SK-MEL-5 (cell line): ENCODE results near the gene NCBP2L. TPM values are rescaled to one million over a fixed set of nuclear protein-coding genes. Genes with fewer than 3 reads are reported as not detected.

ENCODE experiments used
- DNase-seq: peaks from one replicate; pipeline ENCODE4 v3.0.0-alpha.2; 2016; ENCODE audit warnings: low read depth, low spot score
- in situ Hi-C: cut with HindIII; loops from 2 replicates; pipeline ENCODE4 v1.10.0; 2016; ENCODE audit warnings: low sequenced_read_pairs, high pct_unique_total_duplicates, low pct_unique_long_range_greater_than_20kb
- total RNA-seq: library from RNA; depleted of rRNA; stranded (reverse); fragments of >200 nt; shearing (Covaris generic); gene quantifications from 2 replicates; pipeline ENCODE4 v1.2.3, GENCODE V29; 2014; rRNA removed

The NCBP2L gene
- total RNA-seq, 1 experiment from 2014 or later, result not detected

- no peak for DNase-seq
- in situ Hi-C loops, result no loop called here
These were observed 57.0 kb downstream of the NCBP2L start for GRCh38 chrX:107834275-107835201.

GRCh38 chrX:107836958-107837357 lies 59.4 kb downstream of the NCBP2L start:
- in situ Hi-C loops, result no loop called here
- no peak for DNase-seq

- no peak for DNase-seq
- in situ Hi-C loops, result no loop called here
These were observed 63.4 kb downstream of the NCBP2L start for GRCh38 chrX:107840971-107841370.

GRCh38 chrX:107842715-107843400 lies 65.3 kb downstream of the NCBP2L start:
- no peak for DNase-seq
- in situ Hi-C loops, result no loop called here

Other genes starting within 250 kb of the NCBP2L start
- 39.8 and 39.9 TPM in 2 replicates for gene PRPS1, start 149.2 kb upstream of the NCBP2L start, total RNA-seq
- 23.1 and 24.9 TPM in 2 replicates for gene TSC22D3, start 1.9 kb upstream of the NCBP2L start, total RNA-seq
- gene MID2, start 48.1 kb downstream of the NCBP2L start, total RNA-seq, result not detected in 2 replicates
- 0.24 TPM in 1 of 2 replicates, not detected in the other for gene TEX13B, start 204.6 kb downstream of the NCBP2L start, total RNA-seq